ENCODE measurements around the gene GAGE12J.
"Not testable (repeated sequence)": the region's sequence is repeated elsewhere in the genome, so short reads cannot be mapped to it uniquely, and the experiment has no call there.

Gene GAGE12J

DNA sequence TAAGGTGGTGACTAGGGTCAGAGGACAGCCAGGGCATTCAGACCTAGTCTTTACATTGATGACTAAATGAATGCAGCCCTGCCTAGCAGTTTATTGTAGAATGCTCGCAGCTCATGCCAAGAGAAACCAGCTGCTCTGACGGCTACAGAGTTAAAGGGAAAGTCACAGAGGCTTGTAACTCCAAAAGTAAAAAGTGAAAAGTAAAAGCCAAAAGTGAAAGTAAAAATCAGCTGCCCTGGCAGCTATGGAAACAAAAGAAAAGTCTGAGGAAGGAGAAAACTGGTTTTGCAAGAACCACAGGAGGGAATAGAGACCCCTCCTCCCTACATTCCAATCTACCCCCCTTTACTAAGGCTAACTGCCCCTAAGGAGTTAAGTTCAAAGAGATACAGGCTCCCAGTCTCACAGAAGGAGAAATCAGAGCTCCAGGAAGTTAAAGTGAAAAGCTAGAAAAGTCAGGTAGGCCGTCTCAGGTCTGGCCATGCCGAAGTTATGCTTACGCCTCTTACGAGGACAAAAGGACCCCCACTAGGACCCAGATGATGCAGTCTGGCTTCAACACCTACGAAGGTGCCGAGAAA is 12.3 kb upstream of the GAGE12J start:
- in situ Hi-C loops (cut with MboI; ENCODE audit: low sequenced_read_pairs): no loop called here

DNA sequence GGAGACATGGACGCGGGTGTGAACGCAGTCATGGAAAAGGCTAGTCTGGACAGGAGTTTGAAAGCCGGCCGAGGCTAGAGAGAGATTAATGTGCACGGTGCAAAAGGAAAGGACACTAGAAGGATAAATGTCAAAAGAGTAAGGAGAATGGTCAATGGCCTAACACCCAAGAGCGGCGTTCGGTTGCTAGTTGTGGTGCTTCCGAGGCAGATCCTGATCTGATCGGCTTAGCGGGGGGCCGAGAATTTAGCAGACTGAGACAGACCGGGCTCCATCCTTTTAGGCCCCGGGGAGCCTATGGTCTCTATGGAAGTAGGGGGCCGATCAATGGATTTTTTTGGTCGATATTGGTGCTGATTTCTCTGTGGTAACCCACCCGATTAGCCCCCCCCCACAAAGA is 11.5 kb upstream of the GAGE12J start:
- in situ Hi-C loops (cut with MboI; ENCODE audit: low sequenced_read_pairs): no loop called here

DNA sequence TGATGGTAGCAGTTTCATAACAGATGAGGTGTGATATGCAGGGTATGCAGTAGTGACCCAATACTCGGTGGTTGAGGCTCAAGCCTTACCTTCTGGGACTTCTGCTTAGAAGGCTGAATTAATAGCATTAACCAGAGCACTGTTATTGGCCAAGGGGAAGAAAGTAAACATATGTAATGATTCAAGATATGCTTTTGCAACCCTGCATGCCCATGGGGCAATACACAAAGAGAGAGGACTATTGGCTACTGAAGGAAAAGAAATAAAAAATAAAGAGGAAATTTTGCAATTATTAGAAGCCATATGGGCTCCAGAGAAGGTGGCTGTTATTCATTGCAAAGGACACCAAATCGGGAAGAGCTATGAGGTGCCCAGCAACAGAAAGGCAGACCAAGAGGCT is 9.7 kb upstream of the GAGE12J start:
- in situ Hi-C loops (cut with MboI; ENCODE audit: low sequenced_read_pairs): no loop called here

DNA sequence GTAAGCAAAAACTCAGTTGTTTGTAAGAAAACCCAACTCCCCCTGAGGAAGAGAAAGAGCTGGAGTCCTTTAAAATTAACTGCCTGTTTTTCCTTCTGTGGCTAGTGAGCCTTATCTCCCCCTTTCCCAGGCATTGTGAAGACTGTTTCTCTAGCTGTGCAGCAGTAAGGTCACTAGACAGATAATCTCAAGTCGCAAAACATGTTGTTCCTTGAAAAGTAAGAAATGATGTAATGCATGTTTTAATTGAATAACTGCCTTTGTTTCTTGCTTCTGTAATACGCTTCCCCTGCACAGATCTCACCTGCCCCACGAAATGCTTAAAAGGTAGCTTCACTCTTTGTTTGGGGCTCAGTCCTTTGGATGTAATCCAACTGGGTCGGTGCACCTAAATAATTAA is 5.8 kb upstream of the GAGE12J start:
- in situ Hi-C loops (cut with MboI; ENCODE audit: low sequenced_read_pairs): no loop called here

DNA sequence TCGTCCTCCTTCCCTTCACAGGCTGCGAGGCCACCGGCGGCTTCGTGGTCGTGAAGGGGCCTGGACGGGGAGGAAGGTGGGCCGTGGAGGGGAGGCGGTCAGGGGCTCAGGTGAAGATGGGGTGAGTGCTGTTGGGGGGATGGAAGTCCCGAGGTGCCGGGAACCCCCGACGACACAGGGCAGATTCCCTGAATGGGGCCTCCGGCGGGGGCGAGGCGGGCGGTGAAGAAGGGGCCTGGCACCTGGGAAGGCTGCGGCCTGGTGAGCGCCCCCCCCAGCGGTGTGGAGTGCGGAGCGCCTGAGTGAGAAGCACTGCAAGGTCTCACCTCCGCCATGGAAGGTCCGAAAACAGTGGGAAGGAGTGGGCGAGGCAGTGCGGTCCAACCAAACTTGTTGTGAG is 429 bp downstream of the GAGE12J start:
- in situ Hi-C loops (cut with MboI; ENCODE audit: low sequenced_read_pairs): not testable (repeated sequence)

DNA sequence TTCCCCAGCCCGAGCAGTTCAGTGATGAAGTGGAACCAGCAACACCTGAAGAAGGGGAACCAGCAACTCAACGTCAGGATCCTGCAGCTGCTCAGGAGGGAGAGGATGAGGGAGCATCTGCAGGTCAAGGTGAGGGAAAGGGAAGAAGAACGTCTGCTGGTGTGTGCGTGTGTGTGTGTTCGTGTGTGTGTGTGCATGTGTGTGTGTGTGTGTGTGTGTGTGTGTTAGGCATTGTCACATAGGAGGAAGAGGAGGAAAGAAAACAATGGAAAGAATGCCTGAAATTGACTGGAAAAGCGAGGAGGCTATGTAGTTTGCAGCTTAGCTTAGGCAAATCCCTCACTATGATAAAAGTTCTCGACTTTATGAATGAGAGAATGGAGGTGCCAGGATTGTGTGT is 1.9 kb downstream of the GAGE12J start:
- in situ Hi-C loops (cut with MboI; ENCODE audit: low sequenced_read_pairs): not testable (repeated sequence)

DNA sequence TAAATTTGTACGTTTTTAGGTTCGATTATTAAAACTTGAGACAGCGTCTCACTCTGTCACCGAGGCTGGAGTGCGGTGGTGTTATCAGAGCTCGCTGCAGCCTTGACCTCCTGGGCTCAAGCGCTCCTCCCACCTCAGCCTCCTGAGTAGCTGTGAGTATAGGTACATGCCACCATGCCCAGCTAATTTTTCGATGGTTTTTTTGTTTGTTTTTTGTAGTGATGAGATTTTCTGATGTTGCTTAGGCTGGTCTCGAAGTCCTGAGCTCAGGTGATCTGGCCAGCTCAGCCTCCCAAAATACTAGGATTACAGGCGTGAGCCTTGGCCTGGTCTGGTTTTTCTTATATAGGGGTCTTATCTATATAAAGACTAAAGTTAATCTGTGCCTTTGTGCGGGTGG is 8.6 kb downstream of the GAGE12J start:
- in situ Hi-C loops (cut with MboI; ENCODE audit: low sequenced_read_pairs): not testable (repeated sequence)

DNA sequence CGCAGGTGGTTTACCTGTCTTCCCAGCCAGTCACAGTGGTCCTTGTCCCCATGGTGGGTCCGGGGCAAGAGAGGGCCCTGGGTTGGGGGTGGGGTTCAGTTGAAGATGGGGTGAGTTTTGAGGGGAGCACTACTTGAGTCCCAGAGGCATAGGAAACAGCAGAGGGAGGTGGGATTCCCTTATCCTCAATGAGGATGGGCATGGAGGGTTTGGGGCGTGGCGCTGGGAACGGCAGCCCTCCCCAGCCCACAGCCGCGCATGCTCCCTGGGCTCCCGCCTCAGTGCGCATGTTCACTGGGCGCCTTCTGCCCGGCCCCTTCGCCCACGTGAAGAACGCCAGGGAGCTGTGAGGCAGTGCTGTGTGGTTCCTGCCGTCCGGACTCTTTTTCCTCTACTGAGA is 9.4 kb downstream of the GAGE12J start, which contains the start of gene GAGE13:
TSS of gene GAGE13 (plus strand) at position 301 of the 400 bp plus-strand sequence. CDS start 1,156 bp downstream, outside the sequence.
- in situ Hi-C loops (cut with MboI; ENCODE audit: low sequenced_read_pairs): not testable (repeated sequence)

- in situ Hi-C loops (cut with MboI; ENCODE audit: low sequenced_read_pairs): not testable (repeated sequence)
Measured at GRCh38 chrX:49331841-49332240, 10.0 kb downstream of the GAGE12J start.

- in situ Hi-C loops (cut with MboI; ENCODE audit: low sequenced_read_pairs): not testable (repeated sequence)
Measured at GRCh38 chrX:49341449-49341848, 19.6 kb downstream of the GAGE12J start.

GRCh38 chrX:49344496-49345175 is 22.8 kb downstream of the GAGE12J start:
- in situ Hi-C loops (cut with MboI; ENCODE audit: low sequenced_read_pairs): not testable (repeated sequence)

GRCh38 chrX:49345402-49345801 is 23.6 kb downstream of the GAGE12J start:
- in situ Hi-C loops (cut with MboI; ENCODE audit: low sequenced_read_pairs): not testable (repeated sequence)

- in situ Hi-C loops (cut with MboI; ENCODE audit: low sequenced_read_pairs): not testable (repeated sequence)
Measured at GRCh38 chrX:49346150-49346549, 24.3 kb downstream of the GAGE12J start.

All from HL-60/S4 (cell line).